Tibial nerve (tissue), 4 donors: ENCODE data around the gene C4orf17.

Experiments
- CTCF ChIP-seq, 5 experiments: fragments of 200-600 bp in 3 of 5; fragments of 450-650 bp in 2 of 5; sonication (generic) in 3 of 5; IDR thresholded peaks; one replicate each; pipeline ENCODE4 v1.5.1; 2016 to 2019; ENCODE audit warnings: antibody characterized with exemption in 5 of 5, mild to moderate bottlenecking in 3 of 5, moderate library complexity in 2 of 5
- EP300 ChIP-seq, 2 donors: sonication (generic); formaldehyde crosslinking; IDR thresholded peaks; one replicate each; pipeline ENCODE4 v1.6.1; 2017; ENCODE audit warnings: antibody characterized with exemption in 2 of 2, mild to moderate bottlenecking in 1 of 2
- POLR2A ChIP-seq, 2 donors: fragments of 450-650 bp; IDR thresholded peaks; one replicate each; pipeline ENCODE4 v1.6.1; 2017; ENCODE audit warnings: antibody characterized with exemption in 2 of 2, mild to moderate bottlenecking in 2 of 2, moderate library complexity in 2 of 2

GRCh38 chr4:99471349-99471748 lies 39.5 kb upstream of the C4orf17 start:
- TF ChIP-seq CTCF (IDR thresholded peaks at IDR 0.05) (no peak), POLR2A (IDR thresholded peaks at IDR 0.05) (no peak), EP300 (IDR thresholded peaks at IDR 0.05) (no peak)
